Superior temporal gyrus (tissue), 1 donor: ENCODE measurements around the gene MZF1.
"Not testable (repeated sequence)": the region's sequence is repeated elsewhere in the genome, so short reads cannot be mapped to it uniquely, and the experiment has no call there.

Experiments
- DNase-seq: peaks from one replicate; pipeline ENCODE4 v3.0.0-alpha.2; 2016; ENCODE audit errors: extremely low spot score

MZF1 gene

GRCh38 chr19:58542641-58543372 is 30.3 kb downstream of the MZF1 start:
- not testable (repeated sequence) for DNase-seq

GRCh38 chr19:58539169-58539559 is 34.0 kb downstream of the MZF1 start:
- DNase-seq: not testable (repeated sequence)

GRCh38 chr19:58538257-58539168 is 34.6 kb downstream of the MZF1 start:
- no peak for DNase-seq

GRCh38 chr19:58536852-58537798 is 36.0 kb downstream of the MZF1 start:
- no peak for DNase-seq

- no peak for DNase-seq
Observed at GRCh38 chr19:58535857-58536256, 37.3 kb downstream of the MZF1 start.

GRCh38 chr19:58531034-58531840 is 41.9 kb downstream of the MZF1 start:
- DNase-seq: no peak

GRCh38 chr19:58529405-58529804 is 43.7 kb downstream of the MZF1 start:
- no peak for DNase-seq

- no peak for DNase-seq
Observed at GRCh38 chr19:58522709-58523108, 50.4 kb downstream of the MZF1 start.

- no peak for DNase-seq
Observed at GRCh38 chr19:58521651-58522050, 51.5 kb downstream of the MZF1 start.

- no peak for DNase-seq
Observed at GRCh38 chr19:58520257-58520599, 52.9 kb downstream of the MZF1 start.

- DNase-seq: peak; percentile 97
Observed at GRCh38 chr19:58519355-58520256, 53.5 kb downstream of the MZF1 start, which contains the start of gene ZBTB45. TSS of gene ZBTB45 (minus strand) at chr19:58519810. CDS start at chr19:58517673, 2,137 bp downstream.

GRCh38 chr19:58519087-58519354 is 54.1 kb downstream of the MZF1 start:
- DNase-seq: peak; percentile 50

- DNase-seq: no peak
Observed at GRCh38 chr19:58518256-58519086, 54.7 kb downstream of the MZF1 start.

- DNase-seq: no peak
Observed at GRCh38 chr19:58516964-58517833, 55.9 kb downstream of the MZF1 start.

GRCh38 chr19:58516246-58516836 is 56.8 kb downstream of the MZF1 start:
- DNase-seq: no peak

- DNase-seq: no peak
Observed at GRCh38 chr19:58515259-58515658, 57.9 kb downstream of the MZF1 start.

- no peak for DNase-seq
Observed at GRCh38 chr19:58514564-58515022, 58.5 kb downstream of the MZF1 start.
